Immature natural killer cell (primary cell): ENCODE measurements around the gene STX17. TPM values are rescaled to one million over a fixed set of nuclear protein-coding genes. Genes with fewer than 3 reads are reported as not detected.
"Not testable (repeated sequence)": the region's sequence is repeated elsewhere in the genome, so short reads cannot be mapped to it uniquely, and the experiment has no call there.

ENCODE experiments used
- DNase-seq, 3 donors: peaks; one replicate each; pipeline ENCODE4 v3.0.0; 2022; ENCODE audit warnings: mixed read lengths in 1 of 3
- H3K27ac Mint-ChIP-seq, 6 donors: one replicate each; pipeline ENCODE4 v1.8.0; 2020; ENCODE audit warnings: mixed read lengths in 6 of 6, mild to moderate bottlenecking in 5 of 6, inconsistent platforms in 4 of 6, moderate library complexity in 3 of 6
- H3K27me3 Mint-ChIP-seq, 3 donors: one replicate each; pipeline ENCODE4 v1.8.0; 2020 to 2021; ENCODE audit warnings: low read depth in 3 of 3, mild to moderate bottlenecking in 3 of 3, mixed read lengths in 3 of 3, moderate library complexity in 3 of 3, inconsistent platforms in 1 of 3
- H3K36me3 Mint-ChIP-seq, 3 donors: one replicate each; pipeline ENCODE4 v1.8.0; 2020; ENCODE audit warnings: mixed read lengths in 3 of 3, inconsistent platforms in 2 of 3, mild to moderate bottlenecking in 2 of 3
- H3K4me1 Mint-ChIP-seq, 2 donors: one replicate each; pipeline ENCODE4 v1.8.0; 2020; ENCODE audit warnings: inconsistent platforms in 2 of 2, mild to moderate bottlenecking in 2 of 2, mixed read lengths in 2 of 2, moderate library complexity in 1 of 2
- H3K4me3 Mint-ChIP-seq, 5 donors: one replicate each; pipeline ENCODE4 v1.8.0; 2020; ENCODE audit warnings: mild to moderate bottlenecking in 5 of 5, mixed read lengths in 5 of 5, inconsistent platforms in 3 of 5, moderate library complexity in 3 of 5
- H3K9me3 Mint-ChIP-seq, 6 donors: one replicate each; pipeline ENCODE4 v1.8.0; 2020; ENCODE audit warnings: mild to moderate bottlenecking in 6 of 6, mixed read lengths in 6 of 6, inconsistent platforms in 4 of 6, moderate library complexity in 3 of 6
- polyA plus RNA-seq, 3 donors: library from polyadenylated mRNA; unstranded; fragments of 300-500 nt; fragmentation: Illumina TruSeq; gene quantifications; one replicate each; pipeline ENCODE4 v1.2.3, GENCODE V29; 2021

Gene STX17
- polyA plus RNA-seq, 3 donors from 2014 or later: 17.3 to 28.5 (median 18.8) TPM

- H3K9me3 Mint-ChIP-seq: no peaks in the 10 kb centered on the region
- no peaks in the 10 kb centered on the region for H3K27me3 Mint-ChIP-seq
- H3K4me1 Mint-ChIP-seq: peaks cover 0 to 4% of the 10 kb centered on the region in 2 donors
- no peak overlapping the region for H3K4me3 Mint-ChIP-seq
- no peak overlapping the region for H3K27ac Mint-ChIP-seq
- H3K36me3 Mint-ChIP-seq: peaks cover 13 to 45% (median 33%) of the 10 kb centered on the region in 3 donors
- no peak for DNase-seq
Measured at GRCh38 chr9:99964336-99964735, 57.9 kb downstream of the STX17 start.

DNA sequence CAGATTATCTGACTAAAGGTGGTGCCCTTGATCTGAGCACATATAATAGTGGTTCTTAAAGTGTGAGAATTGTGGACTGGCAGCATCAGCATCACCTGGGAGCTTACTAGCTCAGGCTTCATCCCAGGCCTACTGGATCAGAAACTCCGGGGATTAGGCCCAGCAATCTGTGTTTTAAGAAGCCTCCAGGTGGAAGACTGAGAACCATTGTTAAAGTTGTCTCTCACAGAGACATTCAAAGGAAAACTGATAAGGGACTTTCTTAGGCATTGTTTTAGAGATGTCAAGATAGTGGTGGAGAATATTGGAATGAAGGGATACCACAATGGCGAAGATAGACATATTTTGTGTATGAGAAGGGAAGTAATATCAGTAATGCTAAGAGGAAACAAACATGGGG lies 59.5 kb downstream of the STX17 start:
- Mint-ChIP-seq H3K4me1 (peaks cover 0 to 4% of the 10 kb centered on the region in 2 donors), H3K27me3 (no peaks in the 10 kb centered on the region), H3K4me3 (no peak overlapping the region), H3K36me3 (peaks cover 9 to 49% (median 33%) of the 10 kb centered on the region in 3 donors), H3K27ac (peak overlapping the region in 1 of 6 donors; percentile 21), H3K9me3 (no peaks in the 10 kb centered on the region)
- DNase-seq: no peak

DNA sequence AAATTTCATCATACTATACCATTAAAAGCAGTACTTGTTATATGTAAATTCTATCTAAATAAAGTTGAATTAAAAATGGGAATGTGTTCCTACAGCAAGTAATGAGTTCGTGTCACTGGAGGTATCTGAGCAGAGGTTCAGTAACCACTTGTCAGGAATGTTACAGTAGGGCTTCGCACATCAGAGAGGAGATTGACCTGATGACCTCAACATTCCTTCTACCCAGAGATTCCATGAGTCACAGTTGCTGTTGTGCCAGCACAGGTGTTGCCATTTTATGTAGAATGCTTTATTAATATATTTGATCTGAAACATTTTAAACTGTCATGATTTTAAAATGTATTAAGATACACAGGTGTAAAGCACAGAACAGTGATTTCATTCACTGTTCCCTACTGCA lies 60.3 kb downstream of the STX17 start:
- Mint-ChIP-seq H3K9me3 (no peaks in the 10 kb centered on the region), H3K4me3 (no peak overlapping the region), H3K27ac (no peak overlapping the region), H3K27me3 (no peaks in the 10 kb centered on the region), H3K4me1 (peaks cover 0 to 4% of the 10 kb centered on the region in 2 donors), H3K36me3 (peaks cover 3 to 41% (median 30%) of the 10 kb centered on the region in 3 donors)
- DNase-seq: no peak

DNA sequence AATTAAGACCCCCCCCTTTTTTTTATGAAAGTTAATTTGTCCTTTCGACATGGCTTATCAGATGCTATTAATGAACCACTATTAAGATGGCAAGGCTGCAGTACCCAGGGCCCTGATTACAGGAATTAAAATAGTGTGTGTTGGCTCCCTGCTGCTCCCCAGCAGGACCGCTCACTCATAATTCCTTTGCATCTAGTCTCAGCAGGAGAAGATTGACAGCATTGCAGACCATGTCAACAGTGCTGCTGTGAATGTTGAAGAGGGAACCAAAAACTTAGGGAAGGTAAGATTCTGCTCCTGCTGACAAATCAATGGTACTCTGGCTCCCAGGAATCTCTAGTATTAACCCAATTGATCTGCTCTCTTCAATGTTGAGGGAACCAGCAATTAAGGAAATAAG lies 61.0 kb downstream of the STX17 start:
- H3K9me3 Mint-ChIP-seq: no peaks in the 10 kb centered on the region
- H3K36me3 Mint-ChIP-seq: peaks cover 3 to 37% (median 27%) of the 10 kb centered on the region in 3 donors
- H3K4me1 Mint-ChIP-seq: peaks cover 0 to 3% of the 10 kb centered on the region in 2 donors
- H3K27me3 Mint-ChIP-seq: no peaks in the 10 kb centered on the region
- no peak overlapping the region for H3K27ac Mint-ChIP-seq
- H3K4me3 Mint-ChIP-seq: no peak overlapping the region
- no peak for DNase-seq

DNA sequence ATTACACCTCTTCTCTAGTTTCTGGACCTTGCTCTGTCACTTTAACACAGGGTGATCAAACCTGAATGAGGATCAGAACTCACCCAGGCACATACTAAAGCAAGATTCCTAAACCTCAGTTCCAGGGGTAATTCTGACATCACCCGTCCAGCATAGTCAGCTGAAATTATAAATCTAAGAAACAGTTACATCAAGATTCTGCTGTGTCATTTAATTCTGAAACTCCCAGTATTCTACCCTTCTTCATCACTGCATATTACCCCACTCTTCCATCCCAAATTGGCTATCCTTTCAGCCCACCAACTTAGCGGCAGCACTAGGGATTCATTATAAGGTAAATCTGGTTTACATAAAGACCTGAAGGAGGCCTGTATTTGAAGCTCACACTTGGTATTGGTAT lies 64.0 kb downstream of the STX17 start:
- no peaks in the 10 kb centered on the region for H3K4me1 Mint-ChIP-seq
- no peak overlapping the region for H3K4me3 Mint-ChIP-seq
- DNase-seq: no peak
- H3K27ac Mint-ChIP-seq: no peak overlapping the region
- H3K27me3 Mint-ChIP-seq: peaks cover 0 to 1% (median 0%) of the 10 kb centered on the region in 3 donors
- peaks cover 0 to 25% (median 22%) of the 10 kb centered on the region in 3 donors for H3K36me3 Mint-ChIP-seq
- no peaks in the 10 kb centered on the region for H3K9me3 Mint-ChIP-seq

DNA sequence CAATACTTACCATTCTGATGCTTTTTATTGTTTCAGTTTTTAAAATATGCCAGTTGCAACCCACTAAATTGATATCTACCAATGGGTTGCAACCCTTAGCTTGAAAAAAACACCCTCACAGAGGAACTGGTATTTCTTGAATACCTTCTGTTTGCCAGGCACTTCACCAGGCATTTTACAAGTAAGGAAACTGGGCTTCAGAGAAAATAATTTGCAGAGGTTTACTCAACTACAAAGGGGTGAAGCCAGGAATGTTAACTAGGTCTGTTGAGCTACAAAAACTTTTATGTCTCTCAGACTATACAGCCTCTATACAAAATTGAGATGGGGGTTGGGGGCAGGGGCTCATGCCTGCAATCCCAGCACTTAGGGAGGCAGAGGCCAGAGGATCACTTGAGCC lies 65.0 kb downstream of the STX17 start:
- Mint-ChIP-seq H3K27ac (peak overlapping the region in 2 of 6 donors; percentile 12 to 14), H3K9me3 (no peaks in the 10 kb centered on the region), H3K27me3 (peaks cover 0 to 1% (median 0%) of the 10 kb centered on the region in 3 donors), H3K4me3 (no peak overlapping the region), H3K36me3 (peaks cover 0 to 24% (median 17%) of the 10 kb centered on the region in 3 donors), H3K4me1 (no peaks in the 10 kb centered on the region)
- no peak for DNase-seq

GRCh38 chr9:99973455-99973854 lies 67.0 kb downstream of the STX17 start:
- Mint-ChIP-seq H3K9me3 (no peaks in the 10 kb centered on the region), H3K27ac (no peak overlapping the region), H3K27me3 (peaks cover 0 to 1% (median 0%) of the 10 kb centered on the region in 3 donors), H3K4me3 (no peak overlapping the region), H3K4me1 (no peaks in the 10 kb centered on the region), H3K36me3 (peaks cover 0 to 24% (median 8%) of the 10 kb centered on the region in 3 donors)
- no peak for DNase-seq

DNA sequence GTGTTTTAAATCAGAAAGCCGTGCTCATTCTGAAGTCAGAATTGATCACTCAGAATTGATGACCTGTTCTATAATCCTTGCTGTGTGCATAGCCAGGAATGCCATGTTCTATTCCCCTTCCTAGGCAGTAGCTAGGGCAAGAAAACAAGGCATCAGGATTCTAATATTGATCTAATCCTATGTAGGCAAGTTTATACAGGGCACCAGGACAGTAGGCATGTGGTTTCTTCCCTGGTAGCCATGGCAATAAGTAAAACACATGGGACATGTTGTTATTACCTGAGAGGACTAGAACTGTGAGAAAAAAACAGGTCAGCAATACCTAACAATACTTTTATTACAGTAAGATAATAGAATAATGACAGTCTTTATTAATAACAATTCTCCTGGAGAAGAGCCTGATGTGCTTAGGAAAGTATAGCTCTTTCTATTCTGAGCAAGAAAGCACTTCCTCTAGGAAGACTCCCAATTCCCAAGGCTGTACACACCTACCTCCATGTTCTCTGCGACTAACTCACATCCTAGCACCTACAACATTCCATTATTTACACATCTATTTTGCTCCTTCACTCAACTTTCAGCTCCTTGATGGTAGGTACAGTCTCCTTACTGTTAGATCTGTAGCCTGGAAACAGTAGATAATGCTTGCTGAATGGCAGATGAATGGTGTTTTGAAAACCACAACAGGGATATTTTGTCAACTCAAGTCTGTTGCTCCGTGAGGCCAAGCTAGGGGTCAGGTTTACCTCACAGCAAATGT lies 70.8 kb downstream of the STX17 start:
- peaks cover 0 to 11% (median 3%) of the 10 kb centered on the region in 3 donors for H3K36me3 Mint-ChIP-seq
- peaks cover 0 to 1% (median 0%) of the 10 kb centered on the region in 3 donors for H3K27me3 Mint-ChIP-seq
- no peaks in the 10 kb centered on the region for H3K9me3 Mint-ChIP-seq
- no peaks in the 10 kb centered on the region for H3K4me1 Mint-ChIP-seq
- no peak overlapping the region for H3K4me3 Mint-ChIP-seq
- DNase-seq: no peak
- no peak overlapping the region for H3K27ac Mint-ChIP-seq

DNA sequence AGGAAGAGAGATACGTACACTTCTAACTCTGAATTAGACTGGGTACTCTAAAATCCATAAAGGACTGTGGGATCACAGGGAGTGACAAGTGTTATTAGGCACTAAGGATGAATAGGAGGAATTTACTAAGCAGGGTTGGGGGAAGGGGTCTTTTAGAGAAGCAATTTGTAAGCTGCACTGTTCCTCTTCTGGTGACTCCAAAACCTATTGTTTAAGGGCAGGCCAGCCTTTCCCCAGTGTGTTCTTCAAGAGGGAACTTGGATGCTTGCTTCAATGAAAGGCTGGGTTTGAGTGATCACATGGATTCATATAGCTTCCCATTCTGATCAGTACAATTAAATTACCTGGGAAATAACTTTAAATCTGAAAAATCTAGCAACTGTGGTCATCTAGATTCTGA lies 71.8 kb downstream of the STX17 start:
- no peak overlapping the region for H3K4me3 Mint-ChIP-seq
- H3K27me3 Mint-ChIP-seq: peaks cover 0 to 1% (median 0%) of the 10 kb centered on the region in 3 donors
- no peaks in the 10 kb centered on the region for H3K9me3 Mint-ChIP-seq
- peak overlapping the region in 1 of 6 donors; percentile 9 for H3K27ac Mint-ChIP-seq
- no peaks in the 10 kb centered on the region for H3K4me1 Mint-ChIP-seq
- peaks cover 0 to 15% (median 3%) of the 10 kb centered on the region in 3 donors for H3K36me3 Mint-ChIP-seq
- DNase-seq: no peak

DNA sequence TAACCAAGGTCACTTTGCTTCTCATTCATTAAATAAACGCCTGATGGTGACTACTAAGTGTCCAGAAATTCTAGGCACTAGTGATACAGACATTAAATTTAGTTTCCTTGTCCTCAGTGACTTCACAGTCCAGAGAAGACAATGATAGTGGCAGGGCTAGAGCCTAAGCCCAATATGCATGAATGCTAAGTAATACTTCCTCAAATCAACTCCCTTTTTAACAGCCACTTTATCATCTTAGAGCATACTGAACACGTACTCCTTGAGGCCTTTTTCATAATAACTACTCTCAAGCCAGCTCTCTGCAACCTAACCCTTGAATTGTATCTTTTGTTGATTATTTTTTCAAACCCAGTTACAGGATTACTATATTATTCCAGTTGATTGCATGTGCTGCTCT lies 74.1 kb downstream of the STX17 start:
- Mint-ChIP-seq H3K27ac (peak overlapping the region in 2 of 6 donors; percentile 21 to 22), H3K9me3 (no peaks in the 10 kb centered on the region), H3K4me1 (no peaks in the 10 kb centered on the region), H3K4me3 (no peak overlapping the region), H3K27me3 (no peaks in the 10 kb centered on the region), H3K36me3 (peaks cover 3 to 18% (median 3%) of the 10 kb centered on the region in 3 donors)
- DNase-seq: no peak

GRCh38 chr9:99986642-99987041 lies 80.2 kb downstream of the STX17 start:
- Mint-ChIP-seq H3K4me3 (no peak overlapping the region), H3K27ac (peak overlapping the region in 1 of 6 donors; percentile 17), H3K4me1 (peaks cover 8 to 24% of the 10 kb centered on the region in 2 donors), H3K36me3 (peaks cover 14 to 41% (median 33%) of the 10 kb centered on the region in 3 donors), H3K9me3 (peaks cover 0 to 10% (median 1%) of the 10 kb centered on the region in 6 donors), H3K27me3 (peaks cover 0 to 3% (median 0%) of the 10 kb centered on the region in 3 donors)
- DNase-seq: no peak

- not testable (repeated sequence) for H3K4me3 Mint-ChIP-seq, DNase-seq, H3K27me3 Mint-ChIP-seq
- H3K9me3 Mint-ChIP-seq: peaks cover 0 to 12% (median 1%) of the 10 kb centered on the region in 6 donors
- H3K27ac Mint-ChIP-seq: peak overlapping the region in 1 of 6 donors; percentile 34
- H3K36me3 Mint-ChIP-seq: peaks cover 14 to 53% (median 32%) of the 10 kb centered on the region in 3 donors
- H3K4me1 Mint-ChIP-seq: peaks cover 10 to 26% of the 10 kb centered on the region in 2 donors
Measured at GRCh38 chr9:99990508-99990907, 84.1 kb downstream of the STX17 start.

- Mint-ChIP-seq H3K36me3 (peaks cover 23 to 44% (median 39%) of the 10 kb centered on the region in 3 donors), H3K9me3 (peaks cover 0 to 2% (median 0%) of the 10 kb centered on the region in 6 donors)
- no peak for DNase-seq
Measured at GRCh38 chr9:99998266-99998665, 91.8 kb downstream of the STX17 start.

DNA sequence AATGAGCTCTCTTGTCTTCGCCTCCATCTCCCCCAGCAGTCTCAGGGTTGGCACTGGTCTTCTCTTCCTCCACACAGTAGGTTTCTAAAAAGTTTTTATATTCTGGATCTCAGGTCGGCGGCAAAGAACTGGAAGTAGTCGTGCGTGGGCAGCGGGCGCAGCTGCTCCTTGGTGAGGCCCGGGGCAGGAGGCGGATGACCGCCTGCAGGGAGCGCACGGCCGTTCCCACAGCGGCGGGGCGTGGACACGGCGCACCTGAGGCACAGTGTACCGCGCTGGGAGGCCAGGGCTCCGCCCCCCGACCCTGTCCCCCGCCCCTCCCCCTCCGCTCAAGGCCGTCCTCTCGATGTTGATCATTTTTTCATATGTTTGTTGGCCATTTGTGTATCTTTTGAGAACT lies 92.4 kb downstream of the STX17 start:
- no peak overlapping the region for H3K27ac Mint-ChIP-seq
- DNase-seq: no peak
- peaks cover 0 to 4% (median 0%) of the 10 kb centered on the region in 3 donors for H3K27me3 Mint-ChIP-seq
- H3K4me1 Mint-ChIP-seq: no peaks in the 10 kb centered on the region
- H3K36me3 Mint-ChIP-seq: peaks cover 25 to 45% (median 39%) of the 10 kb centered on the region in 3 donors
- peaks cover 0 to 2% (median 0%) of the 10 kb centered on the region in 6 donors for H3K9me3 Mint-ChIP-seq
- no peak overlapping the region for H3K4me3 Mint-ChIP-seq

More at GRCh38 chr9:99998266-99998665, 91.8 kb downstream of the STX17 start:
- no peaks in the 10 kb centered on the region for H3K4me1 Mint-ChIP-seq
- H3K4me3 Mint-ChIP-seq: no peak overlapping the region
- no peak overlapping the region for H3K27ac Mint-ChIP-seq
- H3K27me3 Mint-ChIP-seq: peaks cover 0 to 4% (median 0%) of the 10 kb centered on the region in 3 donors
